Astrocyte of the hippocampus (primary cell): ENCODE measurements around the gene KRT80.
"Not testable (repeated sequence)": the region's sequence is repeated elsewhere in the genome, so short reads cannot be mapped to it uniquely, and the experiment has no call there.

ENCODE experiments used
- DNase-seq: peaks from one replicate; pipeline ENCODE4 v3.0.0; 2011; ENCODE audit warnings: low read depth, low spot score

KRT80 gene

GRCh38 chr12:52191841-52192791 is at the start of gene KRT80:
KRT80 (minus strand) TSS chr12:52192014; CDS start chr12:52191902, 112 bp downstream.
- peak; percentile 99 for DNase-seq

GRCh38 chr12:52241205-52241842 is 49.5 kb upstream of the KRT80 start:
- no peak for DNase-seq

- DNase-seq = not testable (repeated sequence)
Observed at GRCh38 chr12:52240247-52240646, 48.4 kb upstream of the KRT80 start.

- no peak for DNase-seq
Observed at GRCh38 chr12:52239767-52240166, 48.0 kb upstream of the KRT80 start.

- DNase-seq = no peak
Observed at GRCh38 chr12:52238916-52239646, 47.3 kb upstream of the KRT80 start.

GRCh38 chr12:52238207-52238840 is 46.5 kb upstream of the KRT80 start:
- DNase-seq = no peak

GRCh38 chr12:52236386-52237050 is 44.7 kb upstream of the KRT80 start:
- DNase-seq = no peak

GRCh38 chr12:52235822-52236361 is 44.1 kb upstream of the KRT80 start:
- no peak for DNase-seq

- DNase-seq = no peak
Observed at GRCh38 chr12:52235001-52235764, 43.4 kb upstream of the KRT80 start.

GRCh38 chr12:52234223-52234810 is 42.5 kb upstream of the KRT80 start:
- no peak for DNase-seq

GRCh38 chr12:52233462-52234207 is 41.8 kb upstream of the KRT80 start:
- DNase-seq = no peak

GRCh38 chr12:52232674-52233461 is 41.1 kb upstream of the KRT80 start, which contains the start of gene KRT7:
KRT7 (plus strand) TSS chr12:52233243; CDS start chr12:52233297, 54 bp downstream.
- DNase-seq = peak; percentile 62

- no peak for DNase-seq
Observed at GRCh38 chr12:52232203-52232673, 40.4 kb upstream of the KRT80 start.

GRCh38 chr12:52231305-52232202 is 39.7 kb upstream of the KRT80 start:
- no peak for DNase-seq

- peak; percentile 64 for DNase-seq
Observed at GRCh38 chr12:52230364-52231281, 38.8 kb upstream of the KRT80 start.
